ENCODE results near the gene SPSB1. TPM values are rescaled to one million over a fixed set of nuclear protein-coding genes. Genes with fewer than 3 reads are reported as not detected.

Gene SPSB1
- total RNA-seq, 2 donors from 2014 or later: 107 to 171 TPM

- Histone ChIP-seq H3K4me3 (no peak overlapping the region), H3K27ac (no peak overlapping the region), H3K9me3 (no peaks in the 10 kb centered on the region), H3K27me3 (replicated peaks; ENCODE audit: insufficient read depth) (no peaks in the 10 kb centered on the region), H3K4me1 (ENCODE audit: control insufficient read depth in 1 of 2, low read depth in 2 of 2) (peaks cover 17 to 45% of the 10 kb centered on the region in 2 donors), H3K36me3 (no peaks in the 10 kb centered on the region)
- ATAC-seq (ENCODE audit: insufficient number of reproducible peaks, low FRiP score, low read depth): peak; percentile 36
- peak; percentile 57 for DNase-seq (ENCODE audit: low spot score)
- TF ChIP-seq CTCF (IDR thresholded peaks at IDR 0.05): no peak
Measured at GRCh38 chr1:9275567-9276034, 17.1 kb upstream of the SPSB1 start.

GRCh38 chr1:9278116-9278515 is 14.6 kb upstream of the SPSB1 start:
- no peaks in the 10 kb centered on the region for H3K27me3 ChIP-seq (replicated peaks; ENCODE audit: insufficient read depth)
- no peaks in the 10 kb centered on the region for H3K9me3 ChIP-seq
- no peak overlapping the region for H3K4me3 ChIP-seq
- no peaks in the 10 kb centered on the region for H3K36me3 ChIP-seq
- peak overlapping the region; percentile 36 to 76 for H3K27ac ChIP-seq
- ATAC-seq (ENCODE audit: insufficient number of reproducible peaks, low FRiP score, low read depth) (no peak), DNase-seq (ENCODE audit: low spot score) (no peak)
- peaks cover 22 to 61% of the 10 kb centered on the region in 2 donors for H3K4me1 ChIP-seq (ENCODE audit: control insufficient read depth in 1 of 2, low read depth in 2 of 2)
- no peak for TF ChIP-seq CTCF (IDR thresholded peaks at IDR 0.05)

GRCh38 chr1:9278585-9279153 is 14.0 kb upstream of the SPSB1 start:
- Histone ChIP-seq H3K4me3 (no peak overlapping the region), H3K4me1 (ENCODE audit: control insufficient read depth in 1 of 2, low read depth in 2 of 2) (peaks cover 22 to 61% of the 10 kb centered on the region in 2 donors), H3K27ac (peak overlapping the region; percentile 36 to 76), H3K9me3 (no peaks in the 10 kb centered on the region), H3K36me3 (no peaks in the 10 kb centered on the region), H3K27me3 (replicated peaks; ENCODE audit: insufficient read depth) (no peaks in the 10 kb centered on the region)
- TF ChIP-seq CTCF (IDR thresholded peaks at IDR 0.05): no peak
- DNase-seq (ENCODE audit: low spot score) (no peak), ATAC-seq (ENCODE audit: insufficient number of reproducible peaks, low FRiP score, low read depth) (no peak)

- ATAC-seq (ENCODE audit: insufficient number of reproducible peaks, low FRiP score, low read depth) (no peak), DNase-seq (ENCODE audit: low spot score) (no peak)
- TF ChIP-seq CTCF (IDR thresholded peaks at IDR 0.05): no peak
- H3K27ac ChIP-seq: peak overlapping the region; percentile 36 to 76
- H3K9me3 ChIP-seq: no peaks in the 10 kb centered on the region
- no peaks in the 10 kb centered on the region for H3K36me3 ChIP-seq
- no peak overlapping the region for H3K4me3 ChIP-seq
- H3K27me3 ChIP-seq (replicated peaks; ENCODE audit: insufficient read depth): no peaks in the 10 kb centered on the region
- H3K4me1 ChIP-seq (ENCODE audit: control insufficient read depth in 1 of 2, low read depth in 2 of 2): peaks cover 22 to 61% of the 10 kb centered on the region in 2 donors
Measured at GRCh38 chr1:9279172-9279840, 13.4 kb upstream of the SPSB1 start.

GRCh38 chr1:9280015-9280860 is 12.5 kb upstream of the SPSB1 start:
- Histone ChIP-seq H3K4me1 (ENCODE audit: control insufficient read depth in 1 of 2, low read depth in 2 of 2) (peaks cover 22 to 56% of the 10 kb centered on the region in 2 donors), H3K27ac (no peak overlapping the region), H3K27me3 (replicated peaks; ENCODE audit: insufficient read depth) (no peaks in the 10 kb centered on the region), H3K9me3 (no peaks in the 10 kb centered on the region), H3K4me3 (peak overlapping the region; percentile 53), H3K36me3 (no peaks in the 10 kb centered on the region)
- TF ChIP-seq CTCF (IDR thresholded peaks at IDR 0.05): no peak
- ATAC-seq (ENCODE audit: insufficient number of reproducible peaks, low FRiP score, low read depth) (peak; percentile 51), DNase-seq (ENCODE audit: low spot score) (peak; percentile 57)

Measured in thoracic aorta (tissue), 2 donors.